ENCODE measurements around the gene C1orf21. TPM values are rescaled to one million over a fixed set of nuclear protein-coding genes. Genes with fewer than 3 reads are reported as not detected.

Gene C1orf21
- total and polyA plus RNA-seq, 8 donors: 4.1 to 13.9 (median 7.7) TPM

DNA sequence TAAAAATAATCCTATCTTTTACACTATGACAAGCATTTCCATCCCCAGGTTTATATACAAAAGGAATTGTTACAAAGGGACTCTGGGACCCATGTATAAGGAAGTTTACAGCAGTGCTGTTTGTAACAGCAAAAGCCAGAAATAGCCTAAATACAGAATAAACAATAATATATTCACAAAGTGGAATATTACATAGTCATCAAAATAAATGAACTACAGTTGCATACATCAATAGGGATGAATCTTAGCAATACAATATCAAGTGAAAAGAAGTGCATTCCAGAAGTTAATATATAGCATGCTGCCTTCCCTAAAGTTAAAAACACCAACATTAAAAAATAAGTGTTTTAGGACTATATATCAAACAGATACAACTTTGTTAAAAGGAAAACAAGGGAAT is 290.5 kb downstream of the C1orf21 start:
- TF ChIP-seq, protein P1, sequence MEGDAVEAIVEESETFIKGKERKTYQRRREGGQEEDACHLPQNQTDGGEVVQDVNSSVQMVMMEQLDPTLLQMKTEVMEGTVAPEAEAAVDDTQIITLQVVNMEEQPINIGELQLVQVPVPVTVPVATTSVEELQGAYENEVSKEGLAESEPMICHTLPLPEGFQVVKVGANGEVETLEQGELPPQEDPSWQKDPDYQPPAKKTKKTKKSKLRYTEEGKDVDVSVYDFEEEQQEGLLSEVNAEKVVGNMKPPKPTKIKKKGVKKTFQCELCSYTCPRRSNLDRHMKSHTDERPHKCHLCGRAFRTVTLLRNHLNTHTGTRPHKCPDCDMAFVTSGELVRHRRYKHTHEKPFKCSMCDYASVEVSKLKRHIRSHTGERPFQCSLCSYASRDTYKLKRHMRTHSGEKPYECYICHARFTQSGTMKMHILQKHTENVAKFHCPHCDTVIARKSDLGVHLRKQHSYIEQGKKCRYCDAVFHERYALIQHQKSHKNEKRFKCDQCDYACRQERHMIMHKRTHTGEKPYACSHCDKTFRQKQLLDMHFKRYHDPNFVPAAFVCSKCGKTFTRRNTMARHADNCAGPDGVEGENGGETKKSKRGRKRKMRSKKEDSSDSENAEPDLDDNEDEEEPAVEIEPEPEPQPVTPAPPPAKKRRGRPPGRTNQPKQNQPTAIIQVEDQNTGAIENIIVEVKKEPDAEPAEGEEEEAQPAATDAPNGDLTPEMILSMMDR (IDR thresholded peaks at IDR 0.05): no peak
- DNase-seq (no peak), ATAC-seq (no peak), FAIRE-seq (no peak)
- H3K4me3 ChIP-seq: no peak overlapping the region
- H3K27me3 ChIP-seq: no peaks in the 10 kb centered on the region
- H3K9me3 ChIP-seq: no peaks in the 10 kb centered on the region
- H3K4me1 ChIP-seq: no peaks in the 10 kb centered on the region
- H3K36me3 ChIP-seq: no peaks in the 10 kb centered on the region
- H3K27ac ChIP-seq: no peak overlapping the region
- intact Hi-C loops (cut with DNase I): no loop called here
